Fibroblast of lung (primary cell): ENCODE measurements around the gene TBC1D23. TPM values are rescaled to one million over a fixed set of nuclear protein-coding genes. Genes with fewer than 3 reads are reported as not detected.

Source experiments
- DNase-seq, 2 donors: peaks; one replicate each; pipeline versions ENCODE4 v3.0.0 to v3.0.0-alpha.2; 2010; ENCODE audit warnings: low read depth in 2 of 2
- H2AFZ ChIP-seq: 2 replicates; pipeline ENCODE4 v1.5.1; 2012; ENCODE audit warnings: low read length, control low read depth, inconsistent platforms
- H3K27ac ChIP-seq: 2 replicates; pipeline ENCODE4 v1.5.1; 2011; ENCODE audit warnings: low read length, control low read depth; ENCODE audit not compliant: insufficient read depth
- H3K27me3 ChIP-seq: 2 replicates; pipeline ENCODE4 v1.5.1; 2011; ENCODE audit warnings: mild to moderate bottlenecking, low read length; ENCODE audit not compliant: control insufficient read depth, insufficient read depth
- H3K36me3 ChIP-seq: 2 replicates; pipeline ENCODE4 v1.5.1; 2011; ENCODE audit warnings: low read length; ENCODE audit not compliant: control insufficient read depth, insufficient read depth
- H3K4me1 ChIP-seq: 2 replicates; pipeline ENCODE4 v1.5.1; 2011; ENCODE audit warnings: low read length; ENCODE audit not compliant: control insufficient read depth, insufficient read depth; ENCODE audit errors: extremely low read depth
- H3K4me2 ChIP-seq: 2 replicates; pipeline ENCODE4 v1.5.1; 2011; ENCODE audit warnings: low read length, control low read depth; ENCODE audit not compliant: insufficient read depth; ENCODE audit errors: extremely low read depth
- H3K4me3 ChIP-seq, 4 experiments: fragments of 200-600 bp in 1 of 4; sonication (generic) in 1 of 4; replicated peaks in 1 of 4; 2 replicates each; pipeline ENCODE4 v1.5.1; 2011 to 2016; ENCODE audit warnings: low read length in 4 of 4, low read depth in 3 of 4, mild to moderate bottlenecking in 3 of 4, control low read depth in 2 of 4, inconsistent platforms in 1 of 4, mixed read lengths in 1 of 4; ENCODE audit not compliant: insufficient read depth in 1 of 4; ENCODE audit errors: control extremely low read depth in 1 of 4
- H3K79me2 ChIP-seq: 2 replicates; pipeline ENCODE4 v1.5.1; 2012; ENCODE audit warnings: mild to moderate bottlenecking, low read length, inconsistent platforms; ENCODE audit not compliant: control insufficient read depth, insufficient read depth
- H3K9ac ChIP-seq: 2 replicates; pipeline ENCODE4 v1.5.1; 2011; ENCODE audit warnings: mild to moderate bottlenecking, low read length, control low read depth; ENCODE audit not compliant: insufficient read depth
- H3K9me3 ChIP-seq: 2 replicates; pipeline ENCODE4 v1.5.1; 2012; ENCODE audit warnings: low read depth, low read length; ENCODE audit not compliant: control insufficient read depth, insufficient read depth
- H4K20me1 ChIP-seq: 2 replicates; pipeline ENCODE4 v1.5.1; 2011; ENCODE audit warnings: low read length; ENCODE audit not compliant: control insufficient read depth, insufficient read depth; ENCODE audit errors: extremely low read depth
- EZH2 ChIP-seq: IDR thresholded peaks from 2 replicates; pipeline ENCODE4 v1.5.1; 2012; ENCODE audit warnings: low read length, control low read depth, mild to moderate bottlenecking; ENCODE audit errors: missing control alignments
- polyA plus RNA-seq, 2 donors: library from polyadenylated mRNA; depleted of rRNA in 1 of 2; stranded (reverse) in 1 of 2; unstranded in 1 of 2; fragments of >200 nt; gene quantifications; 2 replicates each; pipeline ENCODE4 v1.2.1, GENCODE V29; 2011 to 2012; ENCODE audit warnings: missing spikeins in 1 of 2
- total RNA-seq: library from RNA; depleted of rRNA; stranded (reverse); fragments of >200 nt; gene quantifications from 2 replicates; pipeline ENCODE4 v1.2.1, GENCODE V29; 2014
- TF ChIP-seq, protein P1 (sequence below), 2 donors: IDR thresholded peaks in 1 of 2; conservative IDR thresholded peaks in 1 of 2; 1 replicate in 1 of 2; 2 replicates in 1 of 2; pipeline ENCODE4 v1.5.1; 2011 to 2012; ENCODE audit warnings: low read length in 2 of 2, control low read depth in 1 of 2, inconsistent platforms in 1 of 2, low read depth in 1 of 2, mild to moderate bottlenecking in 1 of 2

Gene TBC1D23
- total and polyA plus RNA-seq, 2 donors (not counting 1 experiment from before 2014, with no cell fraction given): 54.9 to 121 TPM

DNA sequence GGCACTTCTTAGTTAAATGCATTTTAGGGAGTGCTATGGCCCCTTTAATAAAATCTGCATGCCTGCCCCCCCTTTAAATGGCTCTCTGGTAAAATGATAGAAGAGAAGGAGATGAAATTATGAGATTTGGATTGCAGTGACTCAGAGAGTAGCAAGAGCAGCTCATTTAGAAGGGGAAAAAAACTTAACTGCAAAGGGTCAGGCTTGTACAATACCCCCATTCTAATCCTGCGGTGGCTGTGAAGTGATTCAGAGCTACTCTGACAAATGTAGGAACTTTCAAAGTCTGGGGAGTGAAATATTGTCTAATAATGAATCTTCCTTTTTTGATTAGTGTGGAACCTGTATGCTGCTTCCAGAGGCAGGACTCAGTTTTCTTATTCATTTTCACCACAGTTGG is 44.1 kb upstream of the TBC1D23 start:
- no peak overlapping the region for H3K27ac ChIP-seq
- DNase-seq: peak in 1 of 2 donors; percentile 90
- no peak overlapping the region for H3K4me2 ChIP-seq

GRCh38 chr3:100221159-100221558 is 39.6 kb upstream of the TBC1D23 start:
- Histone ChIP-seq H3K9ac (no peak overlapping the region), H2AFZ (no peak overlapping the region), H3K4me1 (no peaks in the 10 kb centered on the region), H3K36me3 (no peaks in the 10 kb centered on the region), H3K27me3 (no peaks in the 10 kb centered on the region), H4K20me1 (no peaks in the 10 kb centered on the region), H3K4me3 (no peak overlapping the region), H3K4me2 (no peak overlapping the region), H3K27ac (no peak overlapping the region), H3K79me2 (no peaks in the 10 kb centered on the region), H3K9me3 (no peaks in the 10 kb centered on the region)
- no peak for TF ChIP-seq EZH2
- TF ChIP-seq, protein P1, sequence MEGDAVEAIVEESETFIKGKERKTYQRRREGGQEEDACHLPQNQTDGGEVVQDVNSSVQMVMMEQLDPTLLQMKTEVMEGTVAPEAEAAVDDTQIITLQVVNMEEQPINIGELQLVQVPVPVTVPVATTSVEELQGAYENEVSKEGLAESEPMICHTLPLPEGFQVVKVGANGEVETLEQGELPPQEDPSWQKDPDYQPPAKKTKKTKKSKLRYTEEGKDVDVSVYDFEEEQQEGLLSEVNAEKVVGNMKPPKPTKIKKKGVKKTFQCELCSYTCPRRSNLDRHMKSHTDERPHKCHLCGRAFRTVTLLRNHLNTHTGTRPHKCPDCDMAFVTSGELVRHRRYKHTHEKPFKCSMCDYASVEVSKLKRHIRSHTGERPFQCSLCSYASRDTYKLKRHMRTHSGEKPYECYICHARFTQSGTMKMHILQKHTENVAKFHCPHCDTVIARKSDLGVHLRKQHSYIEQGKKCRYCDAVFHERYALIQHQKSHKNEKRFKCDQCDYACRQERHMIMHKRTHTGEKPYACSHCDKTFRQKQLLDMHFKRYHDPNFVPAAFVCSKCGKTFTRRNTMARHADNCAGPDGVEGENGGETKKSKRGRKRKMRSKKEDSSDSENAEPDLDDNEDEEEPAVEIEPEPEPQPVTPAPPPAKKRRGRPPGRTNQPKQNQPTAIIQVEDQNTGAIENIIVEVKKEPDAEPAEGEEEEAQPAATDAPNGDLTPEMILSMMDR (conservative IDR thresholded peaks at IDR 0.05 in 1 of 2, IDR thresholded peaks at IDR 0.05 in 1 of 2; ENCODE audit: low read depth in 1 of 2, low read length in 2 of 2): no peak
- DNase-seq: no peak

More for the DNA sequence above, 44.1 kb upstream of the TBC1D23 start:
- H3K27me3 ChIP-seq: no peaks in the 10 kb centered on the region
- no peaks in the 10 kb centered on the region for H4K20me1 ChIP-seq
- H3K4me3 ChIP-seq: no peak overlapping the region
- H3K79me2 ChIP-seq: no peaks in the 10 kb centered on the region
- no peak overlapping the region for H3K9ac ChIP-seq
- H3K9me3 ChIP-seq: no peaks in the 10 kb centered on the region
- H3K4me1 ChIP-seq: no peaks in the 10 kb centered on the region
- H3K36me3 ChIP-seq: no peaks in the 10 kb centered on the region
- no peak overlapping the region for H2AFZ ChIP-seq
- no peak for TF ChIP-seq EZH2
- TF ChIP-seq, protein P1 (conservative IDR thresholded peaks at IDR 0.05 in 1 of 2, IDR thresholded peaks at IDR 0.05 in 1 of 2; ENCODE audit: low read depth in 1 of 2, low read length in 2 of 2): no peak

- H3K4me1 ChIP-seq: peaks cover 7% of the 10 kb centered on the region
- H3K36me3 ChIP-seq: no peaks in the 10 kb centered on the region
- H3K4me2 ChIP-seq: no peak overlapping the region
These were observed 35.6 kb upstream of the TBC1D23 start for GRCh38 chr3:100225193-100225592.

More at GRCh38 chr3:100225193-100225592, 35.6 kb upstream of the TBC1D23 start:
- Histone ChIP-seq H3K4me3 (no peak overlapping the region), H3K9ac (no peak overlapping the region), H2AFZ (no peak overlapping the region), H4K20me1 (no peaks in the 10 kb centered on the region), H3K79me2 (no peaks in the 10 kb centered on the region), H3K9me3 (no peaks in the 10 kb centered on the region), H3K27ac (no peak overlapping the region), H3K27me3 (no peaks in the 10 kb centered on the region)
- DNase-seq: no peak
- TF ChIP-seq EZH2: no peak
- TF ChIP-seq, protein P1 (conservative IDR thresholded peaks at IDR 0.05 in 1 of 2, IDR thresholded peaks at IDR 0.05 in 1 of 2; ENCODE audit: low read depth in 1 of 2, low read length in 2 of 2): no peak
